IMR-90 (cell line): ENCODE data around the gene PTPRF. TPM values are rescaled to one million over a fixed set of nuclear protein-coding genes. Genes with fewer than 3 reads are reported as not detected.

Experiments
- ATAC-seq: fragments of 200-7000 bp; cut with Tn5 transposase; 2 replicates; pipeline ENCODE4 v1.9.1; 2020; ENCODE audit warnings: low read depth, mild to moderate bottlenecking, moderate library complexity
- BruUV-seq: library from RNA; stranded (reverse); fragments of 400-500 nt; replicated peaks from 2 replicates; lab custom pipeline; 2021; lab: Mats Ljungman, UMichigan
- CTCF ChIA-PET: fragments of 300-600 bp; formaldehyde crosslinking; extraction: SDS; loops from one replicate; lab custom pipeline; 2021; ENCODE audit warnings: antibody characterized with exemption; lab: Yijun Ruan, JAX
- POLR2A ChIA-PET: fragments of 300-600 bp; sonication (Branson Sonifier 250); formaldehyde crosslinking; loops from one replicate; lab custom pipeline; 2022; ENCODE audit warnings: antibody characterized with exemption; ENCODE audit not compliant: unreplicated experiment; lab: Charles Lee
- DNase-seq: peaks from one replicate; pipeline ENCODE4 v3.0.0; 2013
- H2AFZ ChIP-seq: replicated peaks from 2 replicates; pipeline ENCODE3; 2013; ENCODE audit warnings: low read length, mild to moderate bottlenecking; ENCODE audit not compliant: poor library complexity
- H2AK5ac ChIP-seq: 2 replicates; pipeline ENCODE4 v1.6.1; 2013; ENCODE audit warnings: low read depth, low read length, inconsistent platforms
- H2AK9ac ChIP-seq: replicated peaks from 2 replicates; pipeline ENCODE3; 2013; ENCODE audit warnings: mild to moderate bottlenecking, low read depth, low read length, moderate library complexity; ENCODE audit not compliant: poor library complexity
- H2BK120ac ChIP-seq: 2 replicates; pipeline ENCODE4 v1.6.1; 2013; ENCODE audit warnings: low read depth, low read length, inconsistent platforms
- H2BK15ac ChIP-seq: 3 replicates; pipeline ENCODE4 v1.6.1; 2013; ENCODE audit warnings: low read depth, low read length, inconsistent platforms
- H2BK20ac ChIP-seq: 2 replicates; pipeline ENCODE4 v1.6.1; 2013; ENCODE audit warnings: low read depth, mild to moderate bottlenecking, inconsistent platforms, low read length, moderate library complexity
- H2BK5ac ChIP-seq: 2 replicates; pipeline ENCODE4 v1.6.1; 2013; ENCODE audit warnings: mild to moderate bottlenecking, low read depth, low read length, inconsistent platforms; ENCODE audit not compliant: poor library complexity, severe bottlenecking
- H3K14ac ChIP-seq: replicated peaks from 2 replicates; pipeline ENCODE4 v1.6.1; 2013; ENCODE audit warnings: low read depth, low read length, inconsistent platforms
- H3K18ac ChIP-seq: 2 replicates; pipeline ENCODE4 v1.6.1; 2013; ENCODE audit warnings: low read depth, low read length, control low read depth
- H3K23ac ChIP-seq: 2 replicates; pipeline ENCODE4 v1.6.1; 2013; ENCODE audit warnings: low read depth, low read length, inconsistent platforms
- H3K27ac ChIP-seq: 2 replicates; pipeline ENCODE4 v1.5.1; 2013; ENCODE audit warnings: mild to moderate bottlenecking, control low read depth, low read length; ENCODE audit not compliant: insufficient read depth
- H3K27me3 ChIP-seq: 2 replicates; pipeline ENCODE4 v1.6.1; 2013; ENCODE audit warnings: low read length; ENCODE audit not compliant: control insufficient read depth, insufficient read depth
- H3K36me3 ChIP-seq: 2 replicates; pipeline ENCODE4 v1.6.1; 2013; ENCODE audit warnings: low read length, mixed read lengths; ENCODE audit not compliant: control insufficient read depth, insufficient read depth
- H3K4ac ChIP-seq: 2 replicates; pipeline ENCODE4 v1.6.1; 2013; ENCODE audit warnings: low read depth, low read length, inconsistent platforms
- H3K4me1 ChIP-seq: 2 replicates; pipeline ENCODE4 v1.6.1; 2013; ENCODE audit warnings: low read length, mixed read lengths; ENCODE audit not compliant: control insufficient read depth, insufficient read depth
- H3K4me2 ChIP-seq: 2 replicates; pipeline ENCODE4 v1.6.1; 2013; ENCODE audit warnings: low read depth, mild to moderate bottlenecking, control low read depth, low read length, moderate library complexity
- H3K4me3 ChIP-seq: 2 replicates; pipeline ENCODE4 v1.5.1; 2013; ENCODE audit warnings: low read depth, mild to moderate bottlenecking, control low read depth, low read length, moderate library complexity; ENCODE audit not compliant: insufficient read depth
- H3K56ac ChIP-seq: 2 replicates; pipeline ENCODE4 v1.6.1; 2013; ENCODE audit warnings: low read length, inconsistent platforms; ENCODE audit not compliant: insufficient read depth; ENCODE audit errors: extremely low read depth
- H3K79me1 ChIP-seq, 2 experiments: 2 replicates each; pipeline ENCODE4 v1.6.1; 2013; ENCODE audit warnings: low read length in 2 of 2, inconsistent platforms in 1 of 2, low read depth in 1 of 2
- H3K9ac ChIP-seq: 2 replicates; pipeline ENCODE4 v1.6.1; 2013; ENCODE audit warnings: low read depth, low read length, control low read depth
- H3K9me1 ChIP-seq: 2 replicates; pipeline ENCODE4 v1.6.1; 2013; ENCODE audit warnings: low read length, inconsistent platforms; ENCODE audit not compliant: insufficient read depth
- H3K9me3 ChIP-seq: 2 replicates; pipeline ENCODE4 v1.6.1; 2013; ENCODE audit warnings: low read length; ENCODE audit not compliant: control insufficient read depth, insufficient read depth
- H4K20me1 ChIP-seq: 2 replicates; pipeline ENCODE4 v1.6.1; 2013; ENCODE audit warnings: low read length, inconsistent platforms; ENCODE audit not compliant: insufficient read depth
- H4K5ac ChIP-seq: 2 replicates; pipeline ENCODE4 v1.6.1; 2013; ENCODE audit warnings: mild to moderate bottlenecking, low read depth, low read length, control low read depth
- H4K8ac ChIP-seq, 2 experiments: 2 replicates each; pipeline ENCODE4 v1.6.1; 2013; ENCODE audit warnings: low read depth in 2 of 2, low read length in 2 of 2, control low read depth in 1 of 2, inconsistent platforms in 1 of 2
- H4K91ac ChIP-seq: 2 replicates; pipeline ENCODE4 v1.6.1; 2013; ENCODE audit warnings: low read depth, low read length, inconsistent platforms; ENCODE audit not compliant: insufficient read depth
- MAZ ChIP-seq: IDR thresholded peaks from 2 replicates; pipeline ENCODE4 v1.6.1; 2012; ENCODE audit warnings: low read depth, mild to moderate bottlenecking, low read length, improper control_type of control experiment, moderate library complexity, borderline replicate concordance
- MXI1 ChIP-seq: IDR thresholded peaks from 2 replicates; pipeline ENCODE4 v1.6.1; 2012; ENCODE audit warnings: low read depth, mild to moderate bottlenecking, low read length, moderate library complexity, borderline replicate concordance
- RCOR1 ChIP-seq: IDR thresholded peaks from 2 replicates; pipeline ENCODE4 v1.6.1; 2012; ENCODE audit warnings: mild to moderate bottlenecking, low read length, improper control_type of control experiment; ENCODE audit not compliant: insufficient replicate concordance
- RFX5 ChIP-seq: IDR thresholded peaks from 2 replicates; pipeline ENCODE4 v1.8.0; 2012; ENCODE audit warnings: low read depth, mild to moderate bottlenecking, low read length, moderate library complexity
- WGBS, 2 experiments: methylation state at CpG; one replicate each; pipeline versions ENCODE4 v1.1.5 to v1.1.7; 2013; ENCODE audit warnings: missing lambda C conversion rate in 2 of 2; ENCODE audit not compliant: insufficient read length in 1 of 2; ENCODE audit errors: extremely low coverage in 2 of 2; 5-methylcytosine and 5-hydroxymethylcytosine counted together
- dilution Hi-C: fragments of 300-500 bp; cut with HindIII; formaldehyde crosslinking; loops from one replicate; pipeline ENCODE4 v1.14.3; 2018; ENCODE audit warnings: low sequenced_read_pairs; ENCODE audit not compliant: unreplicated experiment
- in situ Hi-C: fragments of 300-500 bp; cut with MboI; formaldehyde crosslinking; loops from 3 replicates; pipeline ENCODE4 v1.14.3; 2019; ENCODE audit warnings: low sequenced_read_pairs, inconsistent platforms, mixed read lengths
- intact Hi-C: fragments of 100-400 bp; cut with micrococcal nuclease; formaldehyde crosslinking; loops from 2 replicates; pipeline ENCODE4 v1.10.0; 2022
- polyA plus RNA-seq, 3 experiments: library from polyadenylated mRNA; depleted of rRNA; stranded (reverse); fragments of >200 nt; gene quantifications; 2 replicates each; pipeline ENCODE4 v1.2.3, GENCODE V29; 2012; ENCODE audit warnings: low replicate concordance in 1 of 3
- total RNA-seq: library from RNA; depleted of rRNA; stranded (reverse); fragments of >200 nt; gene quantifications from 2 replicates; pipeline ENCODE4 v1.2.3, GENCODE V29; 2012

PTPRF gene
- total and polyA plus RNA-seq, 2 of the 4 experiments (the other 2 are of a cell fraction), result 25.8 to 92.3 TPM

- H3K27me3 ChIP-seq, result no peaks in the 10 kb centered on the region
- ChIA-PET POLR2A (no interaction called here), CTCF (no interaction called here)
- ATAC-seq, result no peak
- H3K18ac ChIP-seq, result no peak overlapping the region
- H2BK20ac ChIP-seq, result no peak overlapping the region
- no peaks in the 10 kb centered on the region for H3K4me1 ChIP-seq
- H3K36me3 ChIP-seq, result peaks cover 69% of the 10 kb centered on the region
- no peaks in the 10 kb centered on the region; a peak in 1 of 4 replicates for H3K79me1 ChIP-seq
- no peak overlapping the region for H2AFZ ChIP-seq
- H3K9me3 ChIP-seq, result no peaks in the 10 kb centered on the region
- H4K20me1 ChIP-seq, result no peaks in the 10 kb centered on the region; the same call in none of the 2 replicates
- H3K56ac ChIP-seq, result no peak overlapping the region
- TSS peak; percentile 28 for BruUV-seq
- intact Hi-C loops (no loop called here), dilution Hi-C loops (no loop called here), in situ Hi-C loops (no loop called here)
- H4K91ac ChIP-seq, result no peak overlapping the region
- no peak overlapping the region for H3K27ac ChIP-seq
- DNase-seq, result no peak
- H4K8ac ChIP-seq, result no peak overlapping the region
- no peak overlapping the region for H3K4ac ChIP-seq
- no peak overlapping the region for H3K9ac ChIP-seq
- no peak overlapping the region for H4K5ac ChIP-seq
- no peak overlapping the region for H3K4me2 ChIP-seq
- no peak overlapping the region for H2AK9ac ChIP-seq
- no peak for TF ChIP-seq MAZ
- no peak for TF ChIP-seq RCOR1
- TF ChIP-seq RFX5, result no peak
- no peak for TF ChIP-seq MXI1
- no peak overlapping the region for H2AK5ac ChIP-seq
- H3K14ac ChIP-seq, result no peak overlapping the region
- no peaks in the 10 kb centered on the region for H3K9me1 ChIP-seq
- H3K23ac ChIP-seq, result no peak overlapping the region
- WGBS, 2 experiments, result 97% methylated on average over 12 of the region's 18 CpGs; no CpG with 5 or more reads in 1 of the 2 experiments
- no peak overlapping the region for H2BK15ac ChIP-seq
- no peak overlapping the region for H2BK120ac ChIP-seq
- no peak overlapping the region for H3K4me3 ChIP-seq
- no peak overlapping the region for H2BK5ac ChIP-seq
These were observed 74.5 kb downstream of the PTPRF start for GRCh38 chr1:43605157-43605556.
